Motor neuron (in vitro differentiated cells): ENCODE results near the gene SZT2. TPM values are rescaled to one million over a fixed set of nuclear protein-coding genes. Genes with fewer than 3 reads are reported as not detected.
"Not testable (repeated sequence)": the region's sequence is repeated elsewhere in the genome, so short reads cannot be mapped to it uniquely, and the experiment has no call there.

ENCODE experiments used
- ATAC-seq, 8 experiments: fragments of 200-7000 bp; cut with Tn5 transposase; replicated peaks in 6 of 8; 2 replicates each; pipeline ENCODE4 v1.8.0; 2021; ENCODE audit warnings: mild to moderate bottlenecking in 8 of 8, moderate library complexity in 8 of 8
- H3K27ac ChIP-seq, 2 donors: fragments of 250-450 bp; sonication (Bioruptor Pico); 2 replicates each; pipeline ENCODE4 v1.9.0; 2021; ENCODE audit warnings: antibody characterized with exemption in 2 of 2, mild to moderate bottlenecking in 2 of 2, moderate library complexity in 1 of 2
- H3K4me1 ChIP-seq, 2 donors: fragments of 250-450 bp; sonication (Bioruptor Pico); replicated peaks in 1 of 2; 2 replicates each; pipeline ENCODE4 v1.6.1; 2021; ENCODE audit warnings: antibody characterized with exemption in 2 of 2, mild to moderate bottlenecking in 2 of 2, moderate library complexity in 1 of 2
- H3K4me3 ChIP-seq, 5 donors: fragments of 250-450 bp; sonication (Bioruptor Pico); 2 replicates each; pipeline ENCODE4 v1.9.0; 2021; ENCODE audit warnings: antibody characterized with exemption in 5 of 5, mild to moderate bottlenecking in 5 of 5, moderate library complexity in 4 of 5
- WGBS, 10 experiments: fragments of 450-650 bp; shearing (Covaris generic); methylation state at CpG; one replicate each; pipeline ENCODE4 v1.0.0; 2022; 5-methylcytosine and 5-hydroxymethylcytosine counted together
- in situ Hi-C, 9 experiments: fragments of 400-800 bp; cut with MboI; loops; one replicate each; pipeline ENCODE4 v1.15.0; 2021; ENCODE audit warnings: low sequenced_read_pairs in 9 of 9, low pct_unique_long_range_greater_than_20kb in 2 of 9; ENCODE audit not compliant: unreplicated experiment in 9 of 9
- total RNA-seq, 8 experiments: library from RNA; unstranded; fragments of 300-600 nt; gene quantifications; 2 replicates each; pipeline versions ENCODE4 v1.2.3 to v1.2.4, GENCODE V29; 2022

The SZT2 gene
- total RNA-seq, 8 experiments from 2014 or later, result 14.3 to 73.8 (median 23.0) TPM

GRCh38 chr1:43491061-43491460, 101.4 kb downstream of the SZT2 start:
- 20 to 100% (median 86%) methylated on average over 1 of the region's 1 CpG; no CpG with 5 or more reads in 5 of the 10 experiments for WGBS, 10 experiments
- H3K4me3 ChIP-seq, result no peak overlapping the region
- ATAC-seq, result no peak
- H3K27ac ChIP-seq, result no peak overlapping the region
- no peaks in the 10 kb centered on the region for H3K4me1 ChIP-seq
- in situ Hi-C loops, result no loop called here

GRCh38 chr1:43492826-43493225, 103.1 kb downstream of the SZT2 start:
- H3K4me1 ChIP-seq, result no peaks in the 10 kb centered on the region
- 33 to 100% (median 70%) methylated on average over 1 to 2 of the region's 2 CpGs; no CpG with 5 or more reads in 2 of the 10 experiments for WGBS, 10 experiments
- no peak overlapping the region for H3K27ac ChIP-seq
- H3K4me3 ChIP-seq, result no peak overlapping the region
- in situ Hi-C loops, result no loop called here
- ATAC-seq, result no peak

GRCh38 chr1:43493661-43494450, 104.2 kb downstream of the SZT2 start:
- no peaks in the 10 kb centered on the region for H3K4me1 ChIP-seq
- 41 to 70% (median 55%) methylated on average over 2 to 11 of the region's 11 CpGs for WGBS, 10 experiments
- in situ Hi-C loops, result no loop called here
- ATAC-seq, result peak in 1 of 8 experiments; percentile 63
- H3K27ac ChIP-seq, result no peak overlapping the region
- H3K4me3 ChIP-seq, result no peak overlapping the region

- 25 to 100% (median 85%) methylated on average over 1 to 7 of the region's 7 CpGs; no CpG with 5 or more reads in 2 of the 10 experiments for WGBS, 10 experiments
- in situ Hi-C loops, result no loop called here
- H3K4me3 ChIP-seq, result no peak overlapping the region
- ATAC-seq, result no peak
- H3K4me1 ChIP-seq, result no peaks in the 10 kb centered on the region
- no peak overlapping the region for H3K27ac ChIP-seq
These were observed 105.5 kb downstream of the SZT2 start for GRCh38 chr1:43495204-43495603.

GRCh38 chr1:43499898-43500297, 110.2 kb downstream of the SZT2 start:
- no peak for ATAC-seq
- Histone ChIP-seq H3K4me1 (no peaks in the 10 kb centered on the region), H3K27ac (no peak overlapping the region), H3K4me3 (no peak overlapping the region)
- 66 to 87% (median 75%) methylated on average over 1 to 6 of the region's 6 CpGs for WGBS, 10 experiments
- in situ Hi-C loops, result no loop called here

GRCh38 chr1:43501806-43502205, 112.1 kb downstream of the SZT2 start:
- ATAC-seq, H3K4me1 ChIP-seq, H3K4me3 ChIP-seq, in situ Hi-C loops, H3K27ac ChIP-seq: not testable (repeated sequence)
- no CpG with 5 or more reads among the region's 33 CpGs for WGBS, 10 experiments

- WGBS, 10 experiments, result 50 to 95% (median 84%) methylated on average over 1 to 6 of the region's 8 CpGs; no CpG with 5 or more reads in 4 of the 10 experiments
- no peak for ATAC-seq
- Histone ChIP-seq H3K4me1 (no peaks in the 10 kb centered on the region), H3K4me3 (no peak overlapping the region), H3K27ac (no peak overlapping the region)
- in situ Hi-C loops, result no loop called here
These were observed 113.8 kb downstream of the SZT2 start for GRCh38 chr1:43503534-43503933.

Other genes starting within 250 kb of the SZT2 start
- gene EBNA1BP2, start 217.6 kb upstream of the SZT2 start, total RNA-seq, result 100 to 1,000 TPM in 2 of 8 experiments, 10 to 100 TPM in 6; 71.2 to 109 (median 90.3) TPM
- gene CFAP57, start 217.6 kb upstream of the SZT2 start, total RNA-seq, result 1 to 10 TPM in 4 of 8 experiments, under 1 TPM in 4; 0.40 to 7.3 (median 0.82) TPM
- gene TMEM125, start 119.9 kb upstream of the SZT2 start, total RNA-seq, result 1 to 10 TPM in 1 of 8 experiments, under 1 TPM in 3, not detected in 4; 0.11 to 4.7 (median 0.34) TPM
- gene C1orf210, start 104.3 kb upstream of the SZT2 start, total RNA-seq, result under 1 TPM in 6 of 8 experiments, not detected in 2; 0.11 to 0.66 (median 0.36) TPM
- gene TIE1, start 88.9 kb upstream of the SZT2 start, total RNA-seq, result 10 to 100 TPM in 1 of 8 experiments, 1 to 10 TPM in 3, under 1 TPM in 4; 0.31 to 14.2 (median 0.88) TPM
- gene MPL, start 52.1 kb upstream of the SZT2 start, total RNA-seq, result under 1 TPM in 2 of 8 experiments, not detected in 6; 0.05 to 0.08 TPM
- 100 to 1,000 TPM in 1 of 8 experiments, 10 to 100 TPM in 5, 1 to 10 TPM in 1, under 1 TPM in 1; 0.15 to 144 (median 15.3) TPM for gene CDC20, start 30.9 kb upstream of the SZT2 start, total RNA-seq
- gene ELOVL1, start 21.9 kb upstream of the SZT2 start, total RNA-seq, result 10 to 100 TPM; 11.1 to 83.1 (median 24.5) TPM
- 100 to 1,000 TPM in 2 of 8 experiments, 10 to 100 TPM in 6; 22.7 to 121 (median 57.1) TPM for gene MED8, start 99 bp upstream of the SZT2 start, total RNA-seq
- gene HYI, start 64.0 kb downstream of the SZT2 start, total RNA-seq, result 10 to 100 TPM in 6 of 8 experiments, 1 to 10 TPM in 2; 4.4 to 17.6 (median 13.2) TPM
- gene PTPRF, start 141.0 kb downstream of the SZT2 start, total RNA-seq, result 100 to 1,000 TPM in 2 of 8 experiments, 10 to 100 TPM in 5, 1 to 10 TPM in 1; 7.8 to 119 (median 74.7) TPM